T-helper 2 cell treated with Interferon-gamma antibody and Interleukin-4, amounts not matched to agents 100 ng/mL and 5 ng/mL, for 36 hours (primary cell): ENCODE results near the gene NR1I3. TPM values are rescaled to one million over a fixed set of nuclear protein-coding genes. Genes with fewer than 3 reads are reported as not detected.

Experiments
- intact Hi-C: fragments of 100-400 bp; cut with micrococcal nuclease; formaldehyde crosslinking; loops from one replicate; pipeline ENCODE4 v1.15.1; 2023
- total RNA-seq: library from RNA; stranded (reverse); gene quantifications from 2 replicates; pipeline ENCODE4 v1.2.3, GENCODE V29; 2022

NR1I3 gene
- total RNA-seq, 1 donor from 2014 or later: not detected

DNA sequence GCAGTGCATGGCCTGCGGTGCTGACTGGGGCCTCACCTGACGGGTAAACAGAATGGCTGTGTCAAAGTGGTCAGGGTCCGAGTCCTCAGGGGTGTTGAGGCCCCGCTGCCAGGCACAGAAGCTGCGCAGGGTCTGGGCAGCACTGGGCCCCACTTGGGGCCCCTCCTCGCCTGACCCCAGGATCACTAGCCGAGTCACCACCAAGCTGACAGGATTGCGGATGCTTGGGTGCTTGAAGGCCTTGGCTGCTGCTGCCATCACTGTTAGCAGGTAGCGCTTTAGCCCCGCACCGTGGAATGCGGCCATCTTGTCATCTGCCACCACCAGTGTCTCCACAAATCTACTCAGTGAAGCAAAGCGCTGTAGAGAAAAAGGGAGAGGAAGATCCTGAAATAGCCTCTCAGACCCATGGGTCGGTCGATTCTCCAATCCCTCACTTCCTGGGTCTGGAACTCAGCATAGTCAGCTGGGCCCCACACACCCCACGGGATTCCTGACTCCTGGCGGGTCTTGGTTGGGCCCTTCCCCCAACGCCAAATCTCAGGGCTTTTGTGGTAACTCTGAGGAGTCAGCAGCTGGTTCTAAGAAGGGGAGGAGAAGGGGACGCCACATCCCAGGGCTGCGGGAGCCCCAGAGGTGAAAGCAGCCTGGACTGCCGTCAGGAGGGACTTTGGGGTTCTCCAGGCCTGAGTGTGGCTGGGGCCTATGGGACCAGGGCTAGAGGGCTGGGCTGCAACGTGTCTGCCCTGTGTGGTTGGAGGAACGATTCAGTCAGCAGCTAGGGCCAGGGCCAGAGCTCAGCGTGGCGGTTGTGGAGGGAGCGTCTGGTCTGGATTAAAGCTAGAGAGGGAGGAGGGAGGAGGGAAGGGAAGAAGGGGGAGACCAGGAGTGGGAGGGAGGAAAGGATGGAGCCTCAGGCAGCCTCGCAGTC is 41.2 kb downstream of the NR1I3 start:
- intact Hi-C loops: no loop called here

DNA sequence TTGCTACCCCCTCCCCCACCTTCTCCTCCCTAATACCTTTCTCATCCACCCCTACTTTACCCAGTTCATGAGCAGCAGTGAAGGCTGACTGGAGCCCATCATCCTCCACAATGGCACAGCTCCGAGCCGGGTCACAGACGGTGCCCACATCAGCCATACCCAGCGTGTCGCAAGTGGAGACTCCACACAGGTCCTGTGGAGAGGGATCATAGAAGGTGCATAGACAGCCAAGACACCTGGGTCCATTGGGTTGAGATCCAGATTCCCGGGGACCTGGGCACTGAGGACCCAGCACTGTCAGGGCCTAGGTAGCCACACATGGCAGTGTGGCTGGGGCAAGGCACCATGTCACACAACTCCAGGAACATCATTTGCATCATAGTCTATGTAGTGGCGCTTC is 41.9 kb downstream of the NR1I3 start:
- intact Hi-C loops: no loop called here

DNA sequence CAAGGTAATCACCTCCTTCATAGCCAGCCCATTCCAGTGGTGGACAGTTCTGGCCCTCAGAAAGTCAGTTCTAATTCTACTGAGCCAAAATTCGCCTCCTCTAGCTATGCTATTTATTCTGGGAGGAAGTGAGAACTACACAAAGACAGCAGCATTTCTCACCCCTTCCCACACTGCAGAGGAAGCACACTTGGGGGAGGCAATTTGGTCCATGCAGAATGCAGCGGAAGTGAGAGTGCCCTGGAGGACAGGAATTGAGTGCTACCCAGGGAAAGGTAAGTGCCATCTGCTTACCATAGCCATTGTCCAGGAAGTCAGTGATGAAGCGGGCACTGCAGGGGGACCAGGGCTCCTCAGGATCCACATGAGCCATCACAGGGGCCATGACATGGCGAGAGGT is 42.8 kb downstream of the NR1I3 start:
- intact Hi-C loops: no loop called here

DNA sequence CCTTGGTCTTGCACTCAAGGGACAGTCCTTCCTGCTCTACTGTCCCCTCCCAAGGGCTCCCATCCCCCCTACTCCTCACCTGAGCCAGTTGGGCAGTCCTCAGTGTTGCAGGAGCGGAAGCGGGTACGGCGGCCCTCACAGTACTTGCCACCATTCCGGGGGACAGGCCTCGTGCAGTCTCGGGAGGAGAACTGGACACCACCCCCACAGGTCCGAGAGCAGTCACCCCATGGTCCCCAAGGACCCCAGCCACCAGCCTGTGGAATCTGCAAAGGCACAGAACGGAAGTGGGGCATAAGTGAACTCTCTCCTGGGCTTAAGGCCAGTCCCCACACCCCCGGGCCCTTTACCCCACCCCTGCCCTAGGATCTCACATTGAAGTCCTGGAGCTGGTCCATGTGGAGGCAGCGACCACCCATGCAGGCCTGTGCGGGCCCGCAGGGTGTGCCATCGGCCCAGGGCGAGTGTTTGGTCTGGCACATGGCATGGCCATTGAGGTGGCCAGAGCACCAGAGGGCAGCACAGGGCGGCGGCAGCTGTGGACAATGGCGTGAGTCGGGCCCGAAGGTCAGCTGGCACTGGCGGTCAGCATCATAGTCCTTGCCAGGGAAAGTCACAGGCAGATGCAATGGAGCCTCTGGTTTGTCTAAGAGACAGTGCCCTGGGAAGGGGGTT is 44.3 kb downstream of the NR1I3 start:
- intact Hi-C loops: no loop called here

DNA sequence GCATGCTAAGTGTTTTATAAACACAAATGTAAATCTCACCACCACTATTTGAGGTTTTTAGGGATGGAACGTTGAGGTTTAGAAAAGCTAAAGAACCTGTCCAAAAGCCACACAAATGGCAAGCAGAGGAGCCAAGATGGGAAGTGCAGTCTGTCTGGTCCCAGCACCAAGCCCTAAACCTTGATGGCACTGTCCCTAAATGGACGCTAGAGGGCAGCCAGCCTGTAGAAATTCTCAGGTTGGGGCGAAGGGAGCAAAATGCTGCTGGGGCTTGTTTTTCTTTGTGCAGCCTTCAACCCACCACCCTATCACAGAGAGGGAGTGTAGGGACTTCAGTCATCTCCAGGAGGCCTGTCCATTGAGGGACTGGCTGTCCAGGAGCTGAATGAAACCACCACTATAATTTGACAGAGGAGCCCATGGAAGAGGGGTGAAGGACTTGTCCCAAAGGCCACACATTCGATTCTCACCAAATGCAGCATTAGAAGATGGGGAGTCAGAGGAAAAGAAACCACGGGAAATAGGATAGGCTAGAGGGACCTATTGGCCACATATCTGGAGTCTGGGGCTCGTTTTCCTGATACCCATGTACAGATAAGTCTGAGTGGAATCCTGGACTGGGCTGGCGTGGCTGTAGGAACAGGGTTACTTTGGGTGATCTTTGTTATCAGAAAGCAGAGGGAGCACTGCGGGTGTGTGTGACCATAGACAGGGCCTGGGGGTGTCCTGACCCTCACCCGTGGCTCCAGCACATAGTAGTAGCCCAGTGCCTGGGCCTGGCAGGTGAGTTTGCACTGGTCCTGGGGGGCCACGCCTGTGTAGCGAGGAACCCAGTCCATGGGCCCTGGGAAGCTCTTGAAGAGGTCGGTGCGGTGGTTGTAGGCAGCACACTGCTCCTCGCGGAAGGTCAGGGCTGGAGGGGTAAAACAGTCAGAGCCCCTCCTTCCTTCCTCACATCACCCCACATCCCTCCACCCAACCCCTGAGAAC is 45.2 kb downstream of the NR1I3 start:
- intact Hi-C loops: loop anchor here (1.0 kb wide), 3 partner anchors 10 to 190 kb away; no protein-coding TSS in a partner anchor

DNA sequence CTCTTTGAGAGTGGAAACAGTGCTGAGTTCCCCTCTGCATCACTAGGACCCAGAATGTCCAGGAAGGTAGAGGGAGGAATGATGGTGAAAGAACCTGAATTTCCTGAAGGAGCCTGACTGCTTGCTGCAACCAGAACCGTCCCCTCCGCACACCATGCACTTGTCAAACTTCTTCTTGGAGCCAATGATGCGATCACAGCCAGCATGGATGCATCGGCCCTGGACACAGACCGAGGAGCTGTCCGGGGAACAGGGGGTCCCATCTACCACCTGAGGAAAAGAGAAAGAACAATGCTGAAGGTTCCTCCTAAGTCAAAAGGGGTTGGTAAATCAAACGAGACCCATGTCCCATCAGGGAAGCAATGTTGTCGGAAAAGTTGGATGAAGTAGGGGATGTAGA is 46.0 kb downstream of the NR1I3 start:
- intact Hi-C loops: loop anchor here (1.0 kb wide), 3 partner anchors 10 to 190 kb away; no protein-coding TSS in a partner anchor

DNA sequence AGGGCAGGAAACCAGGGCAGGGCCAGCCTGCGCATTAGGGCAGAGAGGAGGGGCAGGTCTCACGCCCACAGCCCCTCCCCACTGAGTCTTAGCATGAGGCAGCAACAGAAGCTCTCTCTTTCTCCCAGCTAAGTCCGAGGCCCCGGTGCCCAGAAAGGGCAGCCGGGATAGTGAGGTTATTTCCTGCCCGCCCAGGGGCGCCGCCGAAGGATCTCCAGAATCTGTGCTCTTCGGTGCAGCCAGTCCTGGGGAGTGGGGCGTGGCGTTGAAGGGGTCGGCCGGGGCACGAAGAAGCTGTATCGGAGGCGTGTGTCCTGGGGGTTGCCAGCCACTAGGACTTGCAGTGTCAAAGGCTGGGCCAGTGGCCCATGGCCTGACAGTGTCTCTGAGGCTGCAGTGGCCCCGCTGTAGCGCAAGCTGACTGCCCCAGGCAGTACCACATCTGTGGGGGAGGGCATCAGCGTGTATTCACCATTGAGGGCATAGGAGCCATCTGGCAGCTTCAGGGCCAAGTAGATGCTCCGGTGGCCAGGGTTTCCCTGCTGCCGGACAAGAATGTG is 47.0 kb downstream of the NR1I3 start:
- intact Hi-C loops: no loop called here

DNA sequence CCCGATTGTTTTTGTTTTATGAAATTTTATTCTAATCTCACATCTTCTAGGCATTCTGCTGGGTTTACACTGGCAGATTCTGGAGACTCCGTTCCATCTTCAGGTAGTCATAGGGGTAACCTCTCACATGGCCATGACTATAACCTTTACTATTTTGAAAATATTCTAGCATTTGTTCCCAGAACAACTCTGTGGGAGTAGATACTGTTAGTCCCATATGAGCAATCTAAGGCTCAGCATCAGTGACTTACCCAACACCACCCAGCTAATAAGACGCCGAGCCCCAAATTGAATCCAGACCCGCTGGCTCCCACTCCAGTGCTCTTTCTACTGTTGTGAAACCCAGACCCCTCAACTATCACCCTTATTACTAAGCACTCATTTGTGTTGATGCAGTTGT is 49.0 kb downstream of the NR1I3 start:
- intact Hi-C loops: loop anchor here (5.0 kb wide), 1 partner anchor 118 kb away; the partner anchor contains the start of gene MPZ

DNA sequence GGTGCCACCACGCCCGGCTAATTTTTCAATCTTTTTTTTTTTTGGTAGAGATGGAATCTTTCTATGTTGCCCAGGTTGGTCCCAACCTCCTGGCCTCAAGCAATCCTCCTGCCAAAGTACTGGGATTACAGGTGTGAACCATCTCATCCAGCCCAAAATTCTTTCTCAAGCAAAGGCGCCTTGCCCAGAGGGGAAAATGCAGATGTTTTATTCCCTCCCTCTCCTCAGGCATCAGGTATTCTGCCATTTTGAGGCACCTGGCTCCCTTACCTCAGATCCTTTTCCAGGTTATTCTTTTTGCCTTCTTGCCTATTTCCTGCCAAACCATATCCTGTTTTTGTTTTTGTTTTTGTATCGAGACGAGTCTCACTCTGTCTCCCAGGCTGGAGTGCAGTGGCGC is 49.6 kb downstream of the NR1I3 start:
- intact Hi-C loops: loop anchor here (5.0 kb wide), 1 partner anchor 119 kb away; the partner anchor contains the start of gene MPZ

DNA sequence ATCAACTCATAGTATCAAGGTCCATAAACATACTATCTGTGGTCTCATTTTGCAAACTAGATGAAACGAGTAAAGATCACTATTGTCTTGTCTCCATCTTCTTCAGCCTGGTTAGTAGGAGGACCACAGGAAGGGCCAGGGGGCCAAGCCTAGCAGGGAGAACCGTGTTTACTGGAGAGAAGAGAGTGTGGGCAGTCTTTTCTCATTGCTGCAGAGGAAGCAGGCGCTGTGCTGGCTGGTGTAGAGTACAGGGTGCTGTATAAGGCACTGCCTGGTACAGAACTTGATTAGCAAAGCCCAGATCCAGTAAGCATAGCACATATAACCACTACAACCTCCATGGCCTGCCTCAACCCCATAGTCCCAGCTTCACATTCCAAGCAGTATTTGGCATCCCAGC is 50.7 kb downstream of the NR1I3 start:
- intact Hi-C loops: loop anchor here (5.0 kb wide), 1 partner anchor 120 kb away; the partner anchor contains the start of gene MPZ

DNA sequence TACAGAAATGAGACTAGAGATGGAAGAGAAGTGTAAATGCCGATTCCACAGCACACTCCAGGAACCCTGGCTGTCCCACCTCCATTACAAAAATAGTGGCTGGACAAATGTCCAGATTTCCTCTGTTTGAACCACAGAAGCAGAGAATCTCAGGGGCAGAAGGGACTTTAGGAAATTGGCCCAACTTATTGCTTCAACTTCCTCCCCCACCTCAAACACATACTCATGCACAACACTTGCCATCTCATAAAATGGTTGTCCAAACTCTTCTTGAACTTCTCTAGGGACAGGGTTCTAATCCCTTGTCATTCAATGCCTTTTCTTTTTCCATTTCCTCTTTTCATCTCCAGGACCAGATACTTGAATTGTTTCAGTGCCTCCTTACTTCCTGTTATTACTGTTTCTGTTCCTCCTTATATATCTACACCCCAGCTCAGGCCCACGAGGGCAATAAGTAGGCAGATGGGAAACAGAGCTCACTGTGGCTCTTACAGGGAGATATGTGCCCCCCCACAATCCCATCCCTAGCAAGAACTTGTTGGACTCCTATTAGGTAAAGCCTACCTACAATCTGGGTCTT is 52.2 kb downstream of the NR1I3 start:
- intact Hi-C loops: loop anchor here (1.0 to 5.0 kb wide), 6 partner anchors 9 to 843 kb away; partner anchors contain the start of genes B4GALT3, COPA, MPZ and NCSTN

DNA sequence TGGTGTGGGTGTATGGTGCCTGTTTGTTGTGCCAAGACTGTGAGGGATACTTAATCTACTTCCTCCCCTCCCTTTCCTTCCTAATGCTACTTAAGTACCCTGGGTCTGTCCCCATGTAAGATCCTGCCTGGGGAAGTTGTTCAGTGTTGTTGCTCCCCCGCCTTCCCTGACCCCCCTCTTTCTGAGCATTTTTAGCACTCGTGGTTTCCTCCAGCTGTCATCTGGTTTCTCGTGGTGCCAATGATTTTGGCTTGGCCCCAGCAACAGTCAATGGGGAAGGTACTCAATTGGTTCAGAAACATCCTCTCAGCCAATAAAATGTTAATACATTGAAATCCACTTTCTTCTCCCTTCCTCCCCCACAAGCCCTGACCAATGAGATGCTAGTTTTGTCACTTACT is 52.7 kb downstream of the NR1I3 start:
- intact Hi-C loops: loop anchor here (1.0 to 5.0 kb wide), 6 partner anchors 8 to 842 kb away; partner anchors contain the start of genes B4GALT3, COPA, MPZ and NCSTN

DNA sequence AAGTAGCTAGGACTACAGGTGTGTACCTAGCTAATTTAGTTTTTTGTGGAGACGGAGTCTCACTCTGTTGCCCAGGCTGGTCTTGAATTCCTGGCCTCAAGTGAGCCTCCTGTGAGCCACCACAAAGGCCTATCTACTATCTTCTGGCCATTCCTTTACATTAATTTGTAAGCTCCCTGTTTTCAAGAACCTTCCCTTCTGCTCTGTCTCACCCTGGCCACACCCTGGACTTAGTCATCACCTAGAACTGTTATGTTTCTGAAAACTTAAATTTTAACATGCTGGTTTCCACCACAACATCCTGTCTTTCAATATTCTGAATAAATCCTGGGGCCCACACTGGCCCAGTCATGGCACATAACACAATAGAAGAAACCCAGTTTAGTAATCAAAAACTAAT is 55.8 kb downstream of the NR1I3 start:
- intact Hi-C loops: loop anchor here (1.0 kb wide), 1 partner anchor 10 kb away; no protein-coding TSS in a partner anchor

DNA sequence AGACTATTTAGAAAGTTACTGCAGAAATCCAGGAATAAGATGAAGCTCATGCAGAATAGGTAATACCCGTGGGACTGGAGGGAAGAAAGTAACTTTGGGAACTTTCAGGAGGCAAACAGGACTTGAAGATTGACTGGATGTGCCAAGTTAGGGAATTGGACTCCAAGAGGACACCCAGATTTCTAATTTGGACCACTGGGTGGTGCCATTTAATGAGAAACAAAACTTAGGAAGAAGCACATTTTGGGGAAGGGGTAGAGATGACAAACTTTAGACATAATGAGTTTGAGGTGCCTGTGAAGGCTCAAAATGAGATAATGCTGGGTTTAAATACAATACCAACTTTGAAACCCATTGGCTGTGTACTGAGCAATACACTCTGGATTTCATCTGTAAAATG is 57.4 kb downstream of the NR1I3 start:
- intact Hi-C loops: no loop called here

DNA sequence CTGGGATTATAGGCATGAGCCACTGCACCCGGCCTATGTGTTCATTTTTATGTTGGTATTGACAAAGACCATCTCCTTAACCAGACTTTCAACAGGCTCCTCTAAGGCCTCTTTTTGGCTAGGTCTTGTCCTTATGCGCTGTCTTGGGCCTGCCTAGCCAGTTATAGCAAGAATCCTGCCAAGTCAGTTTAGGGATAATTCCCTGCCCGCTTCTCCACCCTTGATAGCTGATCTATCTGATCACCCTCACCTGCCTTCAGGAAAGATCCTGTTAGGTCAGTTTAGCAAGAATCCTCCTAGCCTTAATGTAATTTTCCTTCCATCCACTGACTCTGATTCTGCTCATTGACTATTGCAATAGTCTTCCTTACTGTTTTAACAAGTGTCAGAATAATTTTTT is 58.3 kb downstream of the NR1I3 start:
- intact Hi-C loops: no loop called here

Other genes with a start within 250 kb of the NR1I3 start
- gene F11R, start 217.1 kb downstream of the NR1I3 start, total RNA-seq: 11.1 and 16.8 TPM in 2 replicates
- gene TSTD1, start 199.2 kb downstream of the NR1I3 start, total RNA-seq: 44.5 and 52.1 TPM in 2 replicates
- gene USF1, start 192.2 kb downstream of the NR1I3 start, total RNA-seq: 75.8 and 78.5 TPM in 2 replicates
- 266 and 271 TPM in 2 replicates for gene ARHGAP30, start 168.3 kb downstream of the NR1I3 start, total RNA-seq
- gene NECTIN4, start 148.6 kb downstream of the NR1I3 start, total RNA-seq: 0.05 and 0.18 TPM in 2 replicates
- gene KLHDC9, start 139.8 kb downstream of the NR1I3 start, total RNA-seq: 0.20 TPM in 1 of 2 replicates, not detected in the other
- 65.1 and 73.9 TPM in 2 replicates for gene PFDN2, start 120.2 kb downstream of the NR1I3 start, total RNA-seq
- 34.8 and 35.8 TPM in 2 replicates for gene NIT1, start 120.1 kb downstream of the NR1I3 start, total RNA-seq
- gene DEDD, start 105.5 kb downstream of the NR1I3 start, total RNA-seq: 33.8 and 35.2 TPM in 2 replicates
- 111 and 116 TPM in 2 replicates for gene UFC1, start 84.2 kb downstream of the NR1I3 start, total RNA-seq
- gene USP21, start 78.7 kb downstream of the NR1I3 start, total RNA-seq: 30.9 and 35.3 TPM in 2 replicates
- gene PPOX, start 71.8 kb downstream of the NR1I3 start, total RNA-seq: 29.6 and 36.3 TPM in 2 replicates
- gene B4GALT3, start 60.7 kb downstream of the NR1I3 start, total RNA-seq: 49.4 and 52.1 TPM in 2 replicates
- gene ADAMTS4, start 39.1 kb downstream of the NR1I3 start, total RNA-seq: 0.30 and 1.0 TPM in 2 replicates
- gene NDUFS2, start 35.8 kb downstream of the NR1I3 start, total RNA-seq: 81.5 and 83.0 TPM in 2 replicates
- gene FCER1G, start 22.9 kb downstream of the NR1I3 start, total RNA-seq: 2.5 and 3.1 TPM in 2 replicates
- gene APOA2, start 14.6 kb downstream of the NR1I3 start, total RNA-seq: not detected in 2 replicates
- 23.3 and 24.0 TPM in 2 replicates for gene TOMM40L, start 12.1 kb downstream of the NR1I3 start, total RNA-seq
- gene PCP4L1, start 20.5 kb upstream of the NR1I3 start, total RNA-seq: not detected in 2 replicates
- gene MPZ, start 71.8 kb upstream of the NR1I3 start, total RNA-seq: 2.7 and 3.0 TPM in 2 replicates
- gene SDHC, start 76.2 kb upstream of the NR1I3 start, total RNA-seq: 167 and 174 TPM in 2 replicates
- gene CFAP126, start 129.7 kb upstream of the NR1I3 start, total RNA-seq: not detected in 2 replicates